GM19372 (cell line): ENCODE results near the gene PIH1D1.

Experiments
- ATAC-seq: cut with Tn5 transposase; IDR thresholded peaks from one replicate; pipeline ENCODE4 v1.9.1; 2021; ENCODE audit warnings: mild to moderate bottlenecking, low read depth, moderate library complexity; ENCODE audit not compliant: unreplicated experiment

The PIH1D1 gene

GRCh38 chr19:49451430-49452181 lies at the start of gene PIH1D1:
PIH1D1 (minus strand) TSS chr19:49451814; CDS start chr19:49451574, 240 bp downstream.
- peak; percentile 50 for ATAC-seq

GRCh38 chr19:49499030-49499670 lies 47.5 kb upstream of the PIH1D1 start:
- no peak for ATAC-seq

DNA sequence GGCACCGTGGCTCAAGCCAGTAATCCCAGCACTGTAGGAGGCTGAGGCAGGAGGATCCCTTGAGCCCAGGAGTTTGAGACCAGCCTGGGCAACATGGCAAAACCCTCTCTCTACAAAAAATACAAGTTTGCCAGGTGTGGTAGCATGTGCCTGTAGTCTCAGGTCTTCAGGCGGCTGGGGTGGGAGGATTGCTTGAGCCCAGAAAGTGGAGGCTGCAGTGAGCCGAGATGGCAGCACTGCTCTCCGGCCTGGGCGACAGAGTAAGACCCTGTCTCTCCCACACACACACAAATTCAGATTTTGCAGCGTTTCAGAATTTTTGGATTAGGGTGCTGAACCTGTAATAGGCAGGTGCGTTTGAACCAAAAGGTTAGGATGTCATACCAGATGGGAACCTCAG lies 46.9 kb upstream of the PIH1D1 start:
- ATAC-seq = no peak

GRCh38 chr19:49497789-49498103 lies 46.1 kb upstream of the PIH1D1 start:
- ATAC-seq = no peak

GRCh38 chr19:49497047-49497788 lies 45.6 kb upstream of the PIH1D1 start:
- no peak for ATAC-seq

DNA sequence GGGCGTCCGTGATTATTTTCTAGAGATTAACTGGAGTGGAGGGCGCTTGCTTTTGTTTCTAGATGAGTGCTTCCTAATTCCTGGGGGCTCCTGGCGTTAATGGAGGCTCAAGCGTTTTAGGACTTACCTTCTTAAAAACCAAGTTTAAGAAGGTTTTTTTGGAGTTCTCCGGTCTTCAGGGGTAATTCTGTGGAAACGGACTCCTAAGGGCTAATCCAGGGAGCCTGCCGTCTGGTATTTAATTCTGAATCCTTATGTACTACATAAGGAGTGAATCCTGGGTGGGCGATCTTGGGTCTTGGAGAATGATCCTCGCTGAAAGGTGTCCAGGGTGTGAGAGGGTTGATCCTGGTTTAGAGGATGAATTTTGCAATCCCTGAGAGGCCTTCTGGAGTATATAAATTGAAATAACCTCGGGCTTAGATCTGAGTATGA lies 45.0 kb upstream of the PIH1D1 start:
- ATAC-seq = no peak

- ATAC-seq = no peak
Measured at GRCh38 chr19:49492573-49493405, 41.2 kb upstream of the PIH1D1 start.

GRCh38 chr19:49491804-49492572 lies 40.4 kb upstream of the PIH1D1 start:
- no peak for ATAC-seq

DNA sequence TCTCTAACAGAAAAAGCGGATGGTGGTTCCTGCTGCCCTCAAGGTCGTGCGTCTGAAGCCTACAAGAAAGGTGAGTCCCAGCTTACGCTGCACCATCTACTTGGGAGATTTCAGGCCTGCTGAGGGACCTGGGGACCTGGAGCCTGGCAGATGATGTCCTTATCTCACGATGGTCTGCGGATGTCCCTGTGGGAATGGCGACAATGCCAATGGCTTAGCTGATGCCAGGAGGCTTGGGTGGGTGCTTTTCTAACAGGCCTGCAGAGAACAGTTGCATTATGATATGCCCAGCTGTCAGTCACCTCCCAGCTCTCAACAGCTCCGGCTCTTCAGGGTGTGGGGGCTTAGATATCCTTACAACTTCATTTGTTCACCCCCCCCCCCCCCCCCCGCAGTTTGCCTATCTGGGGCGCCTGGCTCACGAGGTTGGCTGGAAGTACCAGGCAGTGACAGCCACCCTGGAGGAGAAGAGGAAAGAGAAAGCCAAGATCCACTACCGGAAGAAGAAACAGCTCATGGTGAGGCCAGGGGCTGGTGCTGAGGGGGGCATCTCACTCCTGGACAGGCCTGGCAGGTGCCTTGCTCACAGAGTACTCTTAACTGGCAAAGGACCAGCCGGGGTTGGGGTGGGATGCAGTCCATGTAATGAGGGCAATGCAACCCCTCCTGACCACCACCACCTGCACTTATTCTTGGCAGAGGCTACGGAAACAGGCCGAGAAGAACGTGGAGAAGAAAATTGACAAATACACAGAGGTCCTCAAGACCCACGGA lies 39.6 kb upstream of the PIH1D1 start:
- no peak for ATAC-seq

DNA sequence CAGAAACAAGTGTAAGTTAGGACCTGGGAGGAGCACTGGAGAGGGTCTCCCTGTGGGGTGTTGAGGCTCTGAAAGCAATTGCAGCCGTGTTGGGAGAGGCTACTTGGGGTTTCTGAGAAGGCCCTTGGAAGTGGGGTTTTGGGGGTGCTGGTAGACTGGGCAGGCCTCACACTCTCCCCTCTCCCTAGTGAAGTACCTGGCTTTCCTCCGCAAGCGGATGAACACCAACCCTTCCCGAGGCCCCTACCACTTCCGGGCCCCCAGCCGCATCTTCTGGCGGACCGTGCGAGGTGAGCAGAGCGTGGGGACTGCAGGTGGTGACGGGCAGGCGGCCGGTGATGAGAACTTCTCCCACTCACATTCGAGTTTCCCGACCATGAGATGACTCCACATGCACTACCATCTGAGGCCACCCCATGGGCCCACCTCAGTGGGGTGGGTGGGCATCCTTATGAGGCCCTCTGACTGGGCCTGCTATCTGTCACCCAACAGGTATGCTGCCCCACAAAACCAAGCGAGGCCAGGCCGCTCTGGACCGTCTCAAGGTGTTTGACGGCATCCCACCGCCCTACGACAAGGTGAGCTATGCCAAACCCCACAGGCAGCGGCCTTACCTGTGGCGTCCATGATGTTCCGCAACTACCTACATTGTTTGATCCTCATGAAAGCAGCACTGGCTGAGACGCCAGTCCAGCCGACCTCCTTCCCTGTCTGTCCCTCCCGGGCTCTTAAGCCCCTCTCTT lies 38.8 kb upstream of the PIH1D1 start:
- ATAC-seq = no peak

- ATAC-seq = no peak
Measured at GRCh38 chr19:49489601-49490167, 38.1 kb upstream of the PIH1D1 start.

DNA sequence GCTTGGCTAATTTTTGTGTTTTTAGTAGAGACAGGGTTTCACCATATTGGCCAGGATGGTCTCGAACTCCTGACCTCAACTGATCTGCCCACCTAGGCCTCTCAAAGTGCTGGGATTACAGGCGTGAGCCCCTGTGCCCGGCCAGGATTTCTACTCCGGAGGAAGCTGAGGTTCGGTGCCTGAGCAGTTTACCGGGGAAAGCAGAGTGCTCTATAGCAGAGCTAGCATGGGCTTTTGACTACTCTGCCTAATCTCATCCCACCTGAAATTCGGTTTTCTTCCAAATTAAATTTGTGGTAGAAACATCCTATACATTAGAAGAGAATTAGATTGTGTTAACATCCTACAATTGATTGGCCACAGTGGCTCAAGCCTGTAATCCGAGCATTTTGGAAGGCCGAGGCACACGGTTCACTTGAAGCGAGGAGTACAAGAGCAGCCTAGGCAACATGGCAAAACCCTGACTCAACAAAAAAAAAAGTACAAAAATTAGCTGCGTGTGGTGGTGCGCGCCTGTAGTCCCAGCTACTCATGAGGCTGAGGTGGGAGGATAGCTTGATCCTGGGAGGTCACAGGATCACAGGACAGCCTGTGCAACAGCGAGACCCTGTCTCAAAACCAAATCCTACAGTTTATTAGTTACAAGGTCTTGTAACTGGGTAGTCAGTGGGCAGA lies 37.4 kb upstream of the PIH1D1 start:
- no peak for ATAC-seq

GRCh38 chr19:49488046-49488862 lies 36.6 kb upstream of the PIH1D1 start:
- no peak for ATAC-seq

DNA sequence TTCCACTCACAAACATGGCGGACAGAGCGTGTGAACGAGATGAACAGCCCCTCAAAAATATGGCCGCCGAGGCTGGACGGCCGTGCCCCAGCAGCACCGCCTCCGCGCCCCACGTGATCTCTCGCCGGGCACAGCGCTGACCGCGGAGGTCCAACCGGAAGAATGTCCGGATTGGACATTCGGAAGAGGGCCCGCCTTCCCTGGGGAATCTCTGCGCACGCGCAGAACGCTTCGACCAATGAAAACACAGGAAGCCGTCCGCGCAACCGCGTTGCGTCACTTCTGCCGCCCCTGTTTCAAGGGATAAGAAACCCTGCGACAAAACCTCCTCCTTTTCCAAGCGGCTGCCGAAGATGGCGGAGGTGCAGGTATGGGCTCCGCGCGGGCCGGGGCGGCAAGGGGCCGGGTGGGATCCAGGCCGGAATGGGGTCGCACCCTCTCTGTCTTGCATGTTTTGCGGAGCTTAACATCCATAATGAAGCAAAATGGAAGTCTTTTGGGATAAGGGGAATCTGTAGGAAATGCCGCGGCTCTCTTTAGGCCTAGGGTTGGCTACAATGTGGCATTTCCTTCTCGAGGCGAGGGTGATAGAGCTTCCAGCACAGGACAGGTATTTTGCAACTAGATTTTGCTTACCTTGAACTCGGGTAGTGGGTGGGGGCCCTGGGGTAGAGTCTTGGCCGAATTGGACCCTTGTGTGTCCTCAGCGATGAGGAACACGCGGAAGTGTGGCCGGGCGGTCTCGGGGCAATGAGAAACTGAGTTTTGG lies 35.8 kb upstream of the PIH1D1 start, which contains the start of gene RPL13A:
TSS of gene RPL13A (plus strand) at position 332 of the 769 bp plus-strand sequence. CDS start at position 354, 22 bp downstream.
- peak; percentile 92 for ATAC-seq

- ATAC-seq = no peak
Measured at GRCh38 chr19:49486710-49487276, 35.2 kb upstream of the PIH1D1 start.

- ATAC-seq = no peak
Measured at GRCh38 chr19:49486232-49486631, 34.6 kb upstream of the PIH1D1 start.
